CD4-positive, alpha-beta T cell treated with Interleukin-6 for 4 hours (primary cell): ENCODE measurements around the gene CCDC121.

Experiments
- DNase-seq: peaks from one replicate; pipeline ENCODE4 v3.0.0-alpha.2; 2020; ENCODE audit warnings: mixed read lengths

CCDC121 gene

DNA sequence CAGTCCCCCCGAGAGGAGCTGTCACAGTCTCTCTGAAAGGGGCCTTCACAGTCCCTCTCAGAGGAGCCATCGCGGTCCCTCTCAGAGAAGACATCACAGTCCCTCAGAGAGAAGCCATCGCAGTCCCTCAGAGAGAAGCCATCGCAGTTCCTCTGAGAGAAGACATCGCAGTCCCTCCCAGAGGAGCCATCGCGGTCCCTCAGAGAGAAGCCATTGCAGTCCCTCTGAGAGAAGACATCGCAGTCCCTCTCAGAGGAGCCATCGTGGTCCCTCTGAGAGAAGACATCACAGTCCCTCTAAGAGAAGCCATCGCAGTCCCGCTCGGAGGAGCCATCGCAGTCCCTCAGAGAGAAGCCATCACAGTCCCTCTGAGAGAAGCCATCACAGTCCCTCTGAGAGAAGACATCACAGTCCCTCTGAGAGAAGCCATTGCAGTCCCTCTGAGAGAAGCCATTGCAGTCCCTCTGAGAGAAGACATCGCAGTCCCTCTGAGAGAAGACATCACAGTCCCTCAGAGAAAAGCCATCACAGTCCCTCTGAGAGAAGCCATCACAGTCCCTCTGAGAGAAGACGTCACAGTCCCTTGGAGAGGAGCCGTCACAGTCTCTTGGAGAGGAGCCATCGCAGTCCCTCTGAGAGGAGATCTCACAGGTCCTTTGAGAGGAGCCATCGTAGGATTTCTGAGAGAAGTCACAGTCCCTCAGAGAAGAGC, 47.2 kb downstream of the CCDC121 start:
- DNase-seq, result no peak
